Activated T-helper 2 cell treated with anti-CD3 and anti-CD28 coated beads, Interferon-gamma antibody, Interleukin-2, Interleukin-4, amounts not matched to agents 10 μg/mL and 5 μg/mL and 100 μg/mL, durations not matched to agents 14 hours and 24 hours and 36 hours (primary cell): ENCODE results near the gene CPNE6. TPM values are rescaled to one million over a fixed set of nuclear protein-coding genes. Genes with fewer than 3 reads are reported as not detected.
"Not testable (repeated sequence)": the region's sequence is repeated elsewhere in the genome, so short reads cannot be mapped to it uniquely, and the experiment has no call there.

Experiments
- DNase-seq: peaks from one replicate; pipeline ENCODE4 v3.0.0; 2021; ENCODE audit warnings: low spot score
- H3K27ac Mint-ChIP-seq: one replicate; pipeline ENCODE4 v1.8.0; 2021; ENCODE audit warnings: mixed read lengths
- H3K27me3 Mint-ChIP-seq: one replicate; pipeline ENCODE4 v1.8.0; 2021; ENCODE audit warnings: low read depth, mixed read lengths
- H3K36me3 Mint-ChIP-seq: one replicate; pipeline ENCODE4 v1.8.0; 2021; ENCODE audit warnings: low read depth, mixed read lengths
- H3K4me1 Mint-ChIP-seq: one replicate; pipeline ENCODE4 v1.8.0; 2021; ENCODE audit warnings: low read depth, mixed read lengths
- H3K4me3 Mint-ChIP-seq: one replicate; pipeline ENCODE4 v1.8.0; 2021; ENCODE audit warnings: low read depth, mild to moderate bottlenecking, moderate library complexity, mixed read lengths
- H3K9me3 Mint-ChIP-seq: one replicate; pipeline ENCODE4 v1.8.0; 2021; ENCODE audit warnings: mixed read lengths
- intact Hi-C: fragments of 100-400 bp; cut with micrococcal nuclease; formaldehyde crosslinking; loops from one replicate; pipeline ENCODE4 v1.15.1; 2023
- total RNA-seq: library from RNA; stranded (reverse); gene quantifications from 2 replicates; pipeline ENCODE4 v1.2.3, GENCODE V29; 2022

CPNE6 gene
- total RNA-seq, 1 donor from 2014 or later: not detected

GRCh38 chr14:24098229-24098926, 27.0 kb downstream of the CPNE6 start:
- Mint-ChIP-seq H3K4me3 (no peak overlapping the region), H3K27ac (no peak overlapping the region), H3K36me3 (peaks cover 53% of the 10 kb centered on the region), H3K4me1 (peaks cover 19% of the 10 kb centered on the region), H3K27me3 (no peaks in the 10 kb centered on the region), H3K9me3 (no peaks in the 10 kb centered on the region)
- intact Hi-C loops: loop anchor here (10.0 kb wide), 1 partner anchor 336 kb away; no protein-coding TSS in a partner anchor
- DNase-seq: no peak

GRCh38 chr14:24098927-24099813, 27.8 kb downstream of the CPNE6 start:
- H3K36me3 Mint-ChIP-seq: peaks cover 61% of the 10 kb centered on the region
- H3K27me3 Mint-ChIP-seq: no peaks in the 10 kb centered on the region
- no peak for DNase-seq
- peaks cover 16% of the 10 kb centered on the region for H3K4me1 Mint-ChIP-seq
- intact Hi-C loops: loop anchor here (10.0 kb wide), 1 partner anchor 336 kb away; no protein-coding TSS in a partner anchor
- no peaks in the 10 kb centered on the region for H3K9me3 Mint-ChIP-seq
- no peak overlapping the region for H3K4me3 Mint-ChIP-seq
- H3K27ac Mint-ChIP-seq: no peak overlapping the region

GRCh38 chr14:24100197-24100981, 29.0 kb downstream of the CPNE6 start:
- Mint-ChIP-seq H3K4me3 (no peak overlapping the region), H3K27ac (no peak overlapping the region), H3K4me1 (peaks cover 14% of the 10 kb centered on the region), H3K27me3 (no peaks in the 10 kb centered on the region), H3K36me3 (peaks cover 69% of the 10 kb centered on the region), H3K9me3 (peaks cover 3% of the 10 kb centered on the region)
- intact Hi-C loops: no loop called here
- DNase-seq: no peak

GRCh38 chr14:24100982-24101494, 29.7 kb downstream of the CPNE6 start:
- intact Hi-C loops: no loop called here
- Mint-ChIP-seq H3K4me1 (peaks cover 12% of the 10 kb centered on the region), H3K27ac (no peak overlapping the region), H3K36me3 (peaks cover 64% of the 10 kb centered on the region), H3K27me3 (no peaks in the 10 kb centered on the region), H3K9me3 (peaks cover 3% of the 10 kb centered on the region), H3K4me3 (no peak overlapping the region)
- DNase-seq: no peak

- Mint-ChIP-seq H3K4me1 (peaks cover 9% of the 10 kb centered on the region), H3K27ac (no peak overlapping the region), H3K36me3 (peaks cover 55% of the 10 kb centered on the region), H3K4me3 (no peak overlapping the region), H3K9me3 (peaks cover 3% of the 10 kb centered on the region), H3K27me3 (no peaks in the 10 kb centered on the region)
- intact Hi-C loops: no loop called here
- DNase-seq: no peak
Observed at GRCh38 chr14:24102357-24103048, 31.1 kb downstream of the CPNE6 start.

- H3K9me3 Mint-ChIP-seq: peaks cover 3% of the 10 kb centered on the region
- H3K36me3 Mint-ChIP-seq: peaks cover 55% of the 10 kb centered on the region
- DNase-seq: no peak
- no peak overlapping the region for H3K27ac Mint-ChIP-seq
- H3K4me1 Mint-ChIP-seq: peaks cover 10% of the 10 kb centered on the region
- intact Hi-C loops: no loop called here
- no peaks in the 10 kb centered on the region for H3K27me3 Mint-ChIP-seq
- no peak overlapping the region for H3K4me3 Mint-ChIP-seq
Observed at GRCh38 chr14:24103451-24103850, 32.1 kb downstream of the CPNE6 start.

- H3K27me3 Mint-ChIP-seq, intact Hi-C loops, H3K9me3 Mint-ChIP-seq, DNase-seq, H3K4me3 Mint-ChIP-seq: not testable (repeated sequence)
- peaks cover 40% of the 10 kb centered on the region for H3K36me3 Mint-ChIP-seq
- peak overlapping the region; percentile 29 for H3K27ac Mint-ChIP-seq
- peaks cover 16% of the 10 kb centered on the region for H3K4me1 Mint-ChIP-seq
Observed at GRCh38 chr14:24105609-24106239, 34.4 kb downstream of the CPNE6 start.

GRCh38 chr14:24106672-24107271, 35.4 kb downstream of the CPNE6 start:
- H3K4me1 Mint-ChIP-seq: peaks cover 17% of the 10 kb centered on the region
- no peak overlapping the region for H3K4me3 Mint-ChIP-seq
- intact Hi-C loops: no loop called here
- peaks cover 31% of the 10 kb centered on the region for H3K36me3 Mint-ChIP-seq
- peaks cover 3% of the 10 kb centered on the region for H3K9me3 Mint-ChIP-seq
- no peaks in the 10 kb centered on the region for H3K27me3 Mint-ChIP-seq
- no peak overlapping the region for H3K27ac Mint-ChIP-seq
- no peak for DNase-seq

GRCh38 chr14:24108336-24108874, 37.0 kb downstream of the CPNE6 start:
- H3K4me3 Mint-ChIP-seq: no peak overlapping the region
- intact Hi-C loops: loop anchor here (1.0 kb wide), 2 partner anchors 13 to 94 kb away; no protein-coding TSS in a partner anchor
- H3K27me3 Mint-ChIP-seq: no peaks in the 10 kb centered on the region
- H3K36me3 Mint-ChIP-seq: peaks cover 18% of the 10 kb centered on the region
- peaks cover 3% of the 10 kb centered on the region for H3K9me3 Mint-ChIP-seq
- H3K27ac Mint-ChIP-seq: peak overlapping the region; percentile 93
- DNase-seq: no peak
- H3K4me1 Mint-ChIP-seq: peaks cover 18% of the 10 kb centered on the region

GRCh38 chr14:24110060-24110459, 38.7 kb downstream of the CPNE6 start:
- Mint-ChIP-seq H3K4me3 (no peak overlapping the region), H3K27ac (no peak overlapping the region), H3K9me3 (no peaks in the 10 kb centered on the region), H3K27me3 (no peaks in the 10 kb centered on the region), H3K36me3 (peaks cover 3% of the 10 kb centered on the region), H3K4me1 (peaks cover 18% of the 10 kb centered on the region)
- intact Hi-C loops: loop anchor here (10.0 kb wide), 1 partner anchor 785 kb away; the partner anchor contains the start of gene PABPN1
- DNase-seq: no peak

- Mint-ChIP-seq H3K4me1 (peaks cover 21% of the 10 kb centered on the region), H3K4me3 (no peak overlapping the region), H3K27ac (no peak overlapping the region), H3K9me3 (no peaks in the 10 kb centered on the region), H3K27me3 (no peaks in the 10 kb centered on the region), H3K36me3 (peaks cover 4% of the 10 kb centered on the region)
- intact Hi-C loops: loop anchor here (10.0 kb wide), 1 partner anchor 786 kb away; the partner anchor contains the start of gene PABPN1
- no peak for DNase-seq
Observed at GRCh38 chr14:24110523-24110922, 39.2 kb downstream of the CPNE6 start.
